Left ventricle myocardium inferior (tissue), 1 donor: ENCODE results near the gene KDM4E. TPM values are rescaled to one million over a fixed set of nuclear protein-coding genes. Genes with fewer than 3 reads are reported as not detected.

Experiments
- DNase-seq: peaks from one replicate; pipeline ENCODE4 v3.0.0-alpha.2; 2020
- H3K27ac ChIP-seq: fragments of 200-600 bp; replicated peaks from 2 replicates; pipeline ENCODE4 v1.8.0; 2021
- H3K27me3 ChIP-seq: fragments of 200-600 bp; 2 replicates; pipeline ENCODE4 v1.8.0; 2021; ENCODE audit warnings: low read depth
- H3K36me3 ChIP-seq: fragments of 200-600 bp; 2 replicates; pipeline ENCODE4 v1.8.0; 2021
- H3K4me1 ChIP-seq: fragments of 200-600 bp; 2 replicates; pipeline ENCODE4 v1.8.0; 2021
- H3K4me3 ChIP-seq: fragments of 200-600 bp; 2 replicates; pipeline ENCODE4 v1.8.0; 2021; ENCODE audit warnings: mild to moderate bottlenecking, moderate library complexity
- H3K9me3 ChIP-seq: fragments of 200-600 bp; replicated peaks from 2 replicates; pipeline ENCODE4 v1.8.0; 2021
- intact Hi-C: fragments of 100-400 bp; cut with micrococcal nuclease; formaldehyde crosslinking; loops from one replicate; pipeline ENCODE4 v1.11.0; 2022
- total RNA-seq: library from RNA; stranded (reverse); fragmentation: NEBNext Ultra II Directional; extraction: Animal tissue kit (Norgen Biotek cat#: 25700); gene quantifications from one replicate; pipeline ENCODE4 v1.2.1, GENCODE V29; 2021
- TF ChIP-seq, protein P1 (sequence below): fragments of 200-600 bp; IDR thresholded peaks from 2 replicates; pipeline ENCODE4 v1.8.0; 2021; ENCODE audit warnings: antibody characterized with exemption, mild to moderate bottlenecking, borderline replicate concordance
- donor health status: DM: no; HTN: yes; CAD: no; lungs with severe emphysema.

KDM4E gene
- total RNA-seq, 1 donor from 2014 or later = not detected

DNA sequence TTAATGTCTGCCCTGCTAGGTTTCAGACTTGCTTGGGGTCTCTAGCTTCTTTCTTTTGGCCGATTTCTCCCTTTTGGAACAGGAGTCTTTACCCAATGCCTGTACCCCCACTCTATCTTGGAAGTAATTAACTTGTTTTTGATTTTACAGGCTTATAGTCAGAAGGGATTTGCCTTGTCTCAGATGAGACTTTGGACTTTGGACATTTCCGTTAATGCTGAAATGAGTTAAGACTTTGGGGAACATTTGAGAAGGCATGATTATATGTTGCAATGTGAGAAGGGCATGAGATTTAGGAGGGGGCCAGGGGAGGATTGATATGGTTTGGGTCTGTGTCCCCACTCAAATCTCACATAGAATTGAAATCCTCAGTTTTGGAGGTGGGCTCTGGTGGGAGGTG lies 29.3 kb downstream of the KDM4E start:
- Histone ChIP-seq H3K9me3 (no peaks in the 10 kb centered on the region), H3K36me3 (no peaks in the 10 kb centered on the region), H3K4me3 (no peak overlapping the region), H3K4me1 (no peaks in the 10 kb centered on the region), H3K27me3 (peaks cover 58% of the 10 kb centered on the region), H3K27ac (no peak overlapping the region)
- intact Hi-C loops = no loop called here
- TF ChIP-seq, protein P1, sequence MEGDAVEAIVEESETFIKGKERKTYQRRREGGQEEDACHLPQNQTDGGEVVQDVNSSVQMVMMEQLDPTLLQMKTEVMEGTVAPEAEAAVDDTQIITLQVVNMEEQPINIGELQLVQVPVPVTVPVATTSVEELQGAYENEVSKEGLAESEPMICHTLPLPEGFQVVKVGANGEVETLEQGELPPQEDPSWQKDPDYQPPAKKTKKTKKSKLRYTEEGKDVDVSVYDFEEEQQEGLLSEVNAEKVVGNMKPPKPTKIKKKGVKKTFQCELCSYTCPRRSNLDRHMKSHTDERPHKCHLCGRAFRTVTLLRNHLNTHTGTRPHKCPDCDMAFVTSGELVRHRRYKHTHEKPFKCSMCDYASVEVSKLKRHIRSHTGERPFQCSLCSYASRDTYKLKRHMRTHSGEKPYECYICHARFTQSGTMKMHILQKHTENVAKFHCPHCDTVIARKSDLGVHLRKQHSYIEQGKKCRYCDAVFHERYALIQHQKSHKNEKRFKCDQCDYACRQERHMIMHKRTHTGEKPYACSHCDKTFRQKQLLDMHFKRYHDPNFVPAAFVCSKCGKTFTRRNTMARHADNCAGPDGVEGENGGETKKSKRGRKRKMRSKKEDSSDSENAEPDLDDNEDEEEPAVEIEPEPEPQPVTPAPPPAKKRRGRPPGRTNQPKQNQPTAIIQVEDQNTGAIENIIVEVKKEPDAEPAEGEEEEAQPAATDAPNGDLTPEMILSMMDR = no peak
- no peak for DNase-seq

DNA sequence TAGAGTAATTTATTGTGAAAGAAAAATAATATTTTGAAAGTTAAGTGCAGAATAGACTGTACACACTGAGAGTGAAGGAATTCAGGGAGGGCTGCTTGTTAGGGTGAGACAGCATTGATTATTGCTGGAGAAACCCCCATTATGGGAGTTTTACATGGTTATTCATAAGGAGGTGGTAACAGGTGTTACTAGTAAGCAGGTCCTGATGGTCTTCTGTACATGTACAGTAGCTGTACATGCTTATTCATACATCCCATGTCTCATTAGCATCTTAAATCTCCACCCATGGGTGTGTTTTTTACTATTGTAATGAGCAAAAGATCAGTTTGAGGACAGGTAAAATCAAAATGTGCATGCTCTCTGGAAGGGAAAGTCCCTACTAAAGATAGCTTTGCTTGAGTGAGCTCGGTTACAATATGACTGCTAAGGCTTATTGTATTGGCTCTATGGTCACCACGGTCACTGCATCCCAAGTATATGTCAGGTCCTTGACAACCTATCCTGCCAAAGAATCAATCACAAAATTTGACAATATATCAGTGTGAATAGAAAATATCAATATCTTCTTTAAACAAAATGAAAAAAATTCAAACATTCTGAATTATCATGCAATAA lies 30.3 kb downstream of the KDM4E start:
- DNase-seq = no peak
- H3K4me1 ChIP-seq = no peaks in the 10 kb centered on the region
- H3K36me3 ChIP-seq = no peaks in the 10 kb centered on the region
- H3K27ac ChIP-seq = no peak overlapping the region
- H3K4me3 ChIP-seq = no peak overlapping the region
- TF ChIP-seq, protein P1 = no peak
- intact Hi-C loops = no loop called here
- H3K9me3 ChIP-seq = no peaks in the 10 kb centered on the region
- H3K27me3 ChIP-seq = peaks cover 52% of the 10 kb centered on the region

DNA sequence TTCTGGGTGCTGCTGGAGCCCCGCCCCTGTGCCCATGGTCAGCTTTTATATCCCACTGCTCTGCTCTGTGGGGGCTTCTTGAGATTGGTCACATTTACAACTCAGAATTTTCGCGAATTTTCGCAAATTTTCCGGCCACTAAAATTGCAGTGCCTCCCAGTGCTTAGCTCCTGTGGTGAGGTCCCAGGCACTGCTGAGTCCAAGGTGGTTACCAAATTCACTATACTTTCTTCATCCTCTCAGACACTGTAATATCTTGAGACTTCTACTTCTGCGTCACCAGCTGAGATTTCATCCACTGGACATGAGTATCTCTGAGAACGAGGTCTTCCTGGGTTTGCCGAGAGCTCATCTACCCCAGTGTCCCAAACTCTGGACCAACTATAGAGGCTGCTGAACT lies 32.9 kb downstream of the KDM4E start:
- intact Hi-C loops = no loop called here
- Histone ChIP-seq H3K36me3 (no peaks in the 10 kb centered on the region), H3K27ac (no peak overlapping the region), H3K4me3 (no peak overlapping the region), H3K27me3 (peaks cover 26% of the 10 kb centered on the region), H3K4me1 (no peaks in the 10 kb centered on the region), H3K9me3 (no peaks in the 10 kb centered on the region)
- no peak for DNase-seq
- TF ChIP-seq, protein P1 = no peak

DNA sequence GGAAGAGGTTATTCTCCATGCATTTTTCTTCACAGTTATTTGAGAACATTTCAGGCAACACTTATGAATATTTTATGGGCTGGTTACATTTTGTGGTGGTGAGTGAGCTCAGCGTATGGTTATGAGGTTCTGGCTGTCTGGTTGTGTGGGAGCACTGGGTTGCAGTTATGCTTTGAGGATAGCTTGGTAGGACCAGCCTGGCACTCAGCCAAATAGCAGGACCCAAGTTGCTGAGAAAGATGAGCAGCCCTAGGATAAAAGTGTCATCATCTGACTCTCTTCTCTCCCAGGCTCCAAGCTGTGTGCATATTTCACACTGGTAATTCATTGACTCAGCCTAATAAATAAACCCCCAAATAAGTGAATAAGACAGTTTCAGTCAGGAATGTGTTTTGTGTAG lies 33.6 kb downstream of the KDM4E start:
- TF ChIP-seq, protein P1 = no peak
- Histone ChIP-seq H3K27ac (no peak overlapping the region), H3K4me3 (no peak overlapping the region), H3K9me3 (no peaks in the 10 kb centered on the region), H3K4me1 (no peaks in the 10 kb centered on the region), H3K27me3 (peaks cover 21% of the 10 kb centered on the region), H3K36me3 (no peaks in the 10 kb centered on the region)
- intact Hi-C loops = no loop called here
- no peak for DNase-seq

DNA sequence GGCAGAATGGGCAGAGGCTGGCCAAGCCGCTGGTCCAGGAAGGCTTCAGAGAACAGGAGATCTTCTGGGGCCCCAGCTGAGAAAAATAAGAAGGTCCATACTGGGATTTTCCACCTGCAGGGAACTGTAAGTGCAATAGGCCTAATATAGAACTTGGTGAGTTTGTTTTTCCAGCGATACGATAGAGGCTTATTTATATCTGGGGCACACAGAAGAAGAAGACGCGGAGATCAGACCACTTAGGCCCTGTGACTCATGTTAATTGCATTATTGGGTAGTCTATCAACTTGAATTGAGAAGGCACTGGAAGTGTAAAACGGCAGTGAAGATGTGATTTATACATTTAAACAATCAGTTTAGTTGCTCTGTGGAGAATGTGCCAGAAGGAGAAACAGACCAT lies 34.0 kb downstream of the KDM4E start:
- no peak overlapping the region for H3K4me3 ChIP-seq
- H3K27ac ChIP-seq = no peak overlapping the region
- no peaks in the 10 kb centered on the region for H3K4me1 ChIP-seq
- no peaks in the 10 kb centered on the region for H3K9me3 ChIP-seq
- DNase-seq = no peak
- H3K36me3 ChIP-seq = no peaks in the 10 kb centered on the region
- TF ChIP-seq, protein P1 = no peak
- H3K27me3 ChIP-seq = peaks cover 16% of the 10 kb centered on the region
- intact Hi-C loops = no loop called here
